Globus pallidus (tissue), 1 donor: ENCODE measurements around the gene SYT15.

Experiments used
- DNase-seq: peaks from one replicate; pipeline ENCODE4 v3.0.0-alpha.2; 2015; ENCODE audit warnings: low spot score

Gene SYT15

DNA sequence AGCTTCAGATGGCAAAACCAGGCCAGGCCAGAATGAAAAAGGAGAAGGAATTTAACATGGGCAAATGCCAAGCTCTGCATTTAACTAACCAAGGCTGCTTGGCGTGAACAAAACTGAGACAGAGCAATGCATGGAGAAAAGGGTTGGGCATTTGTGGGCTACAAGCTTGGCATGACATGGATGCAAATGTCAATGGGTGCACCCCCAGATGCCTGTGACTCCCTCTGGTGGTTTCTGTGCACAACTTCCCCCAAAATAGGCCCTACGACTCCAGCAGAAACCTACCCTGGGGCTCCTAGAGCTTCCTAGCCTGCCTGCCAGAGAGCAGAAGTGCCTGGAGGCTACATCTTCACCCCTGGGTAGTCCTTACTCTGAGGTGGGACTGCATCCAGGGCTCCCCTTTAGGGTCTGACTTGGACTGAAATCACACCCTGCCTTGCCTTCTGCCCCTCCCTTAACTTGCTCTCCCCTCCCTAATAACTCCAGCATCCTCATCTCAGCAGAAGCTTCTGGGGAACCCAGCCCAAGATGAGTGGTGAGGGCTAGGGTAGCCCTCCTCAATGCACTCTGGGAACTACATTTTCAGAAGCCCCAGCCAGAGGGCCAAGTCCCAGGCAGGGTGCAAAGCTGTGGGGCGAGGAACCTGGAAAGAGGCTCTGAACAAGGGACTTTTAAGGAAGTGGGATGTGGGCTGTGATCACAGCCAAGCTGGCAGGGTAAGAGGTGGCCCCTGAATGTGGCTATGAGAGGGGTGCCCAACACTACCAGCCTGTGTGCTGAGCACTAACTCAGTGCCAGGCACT lies 33.7 kb upstream of the SYT15 start:
- no peak for DNase-seq

DNA sequence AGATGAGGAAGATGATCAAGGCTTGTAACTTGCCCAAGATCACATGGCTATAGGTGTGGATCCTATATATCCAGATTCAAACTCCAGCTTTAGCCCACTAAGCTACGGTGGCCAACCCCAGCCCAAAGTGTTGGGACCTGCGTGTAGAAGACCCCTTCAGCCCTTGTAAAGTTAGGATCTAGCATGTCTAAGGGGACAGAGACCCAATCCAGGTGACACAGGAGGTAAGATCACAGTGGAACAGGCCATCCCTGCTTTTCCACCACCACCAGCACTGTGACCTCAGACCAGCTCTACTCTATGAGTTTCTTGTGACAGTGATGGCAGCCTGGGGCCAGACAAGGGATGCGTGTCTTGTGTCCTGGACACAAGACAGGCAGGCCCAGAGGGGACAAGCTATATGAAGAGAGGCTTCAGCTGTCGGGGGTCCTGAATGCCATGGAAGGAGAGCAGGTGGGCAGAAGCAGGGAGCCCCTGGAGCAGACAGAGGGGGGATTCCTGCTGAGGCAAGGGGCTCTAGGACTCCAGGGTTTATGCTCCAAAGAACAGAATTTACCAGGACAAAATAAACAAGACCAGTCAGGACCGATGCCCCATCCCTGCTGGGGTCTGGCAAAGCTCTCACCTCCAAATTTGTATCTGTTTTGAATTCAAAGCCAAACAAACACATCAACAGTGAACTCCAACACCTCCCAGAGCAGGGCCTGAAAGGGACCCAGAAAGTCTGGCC lies 32.9 kb upstream of the SYT15 start:
- no peak for DNase-seq

DNA sequence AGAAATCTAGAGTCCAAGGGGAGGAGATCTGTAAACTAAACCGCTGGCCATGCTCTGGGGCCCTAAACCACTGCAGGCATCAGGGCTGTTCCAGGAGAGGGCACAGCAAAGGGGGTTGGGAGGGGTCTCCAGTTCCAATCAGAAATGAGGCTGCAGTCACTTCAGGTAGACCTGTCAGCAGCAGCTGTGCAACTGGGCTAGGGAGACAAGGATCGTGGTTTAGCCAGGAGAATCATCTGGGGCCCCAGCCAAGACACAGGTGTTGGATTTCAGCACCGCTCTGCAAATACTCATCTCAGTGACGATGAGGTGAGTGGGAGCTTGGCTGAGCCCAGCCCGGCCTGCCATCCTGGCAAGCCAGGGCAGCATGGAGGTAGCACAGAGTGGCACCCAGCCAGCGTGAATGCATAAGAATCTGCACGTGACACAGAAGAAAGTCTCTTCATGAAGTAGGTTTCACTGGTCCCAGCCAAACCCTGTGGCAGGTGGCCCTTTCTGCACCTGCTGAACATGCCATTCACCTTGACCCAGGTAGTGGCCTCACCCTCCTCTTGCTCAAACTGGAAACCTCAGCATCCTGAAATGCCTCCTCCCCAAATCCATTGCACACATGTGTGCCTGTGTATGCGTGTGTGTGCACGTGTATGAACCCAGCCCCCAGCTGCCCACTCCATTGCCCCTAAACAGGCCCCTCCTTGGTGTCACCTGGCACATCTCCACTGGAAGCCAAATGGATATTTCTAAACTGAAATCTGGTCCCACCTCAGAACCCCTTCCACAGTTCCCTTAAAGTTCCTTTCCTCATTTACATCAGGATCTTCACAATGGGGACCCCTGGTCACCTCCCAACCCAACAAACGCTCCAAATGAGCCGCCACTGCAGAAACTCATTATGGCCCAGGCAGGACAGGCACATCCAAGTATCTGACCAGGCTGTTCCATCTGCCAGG lies 32.1 kb upstream of the SYT15 start:
- no peak for DNase-seq

DNA sequence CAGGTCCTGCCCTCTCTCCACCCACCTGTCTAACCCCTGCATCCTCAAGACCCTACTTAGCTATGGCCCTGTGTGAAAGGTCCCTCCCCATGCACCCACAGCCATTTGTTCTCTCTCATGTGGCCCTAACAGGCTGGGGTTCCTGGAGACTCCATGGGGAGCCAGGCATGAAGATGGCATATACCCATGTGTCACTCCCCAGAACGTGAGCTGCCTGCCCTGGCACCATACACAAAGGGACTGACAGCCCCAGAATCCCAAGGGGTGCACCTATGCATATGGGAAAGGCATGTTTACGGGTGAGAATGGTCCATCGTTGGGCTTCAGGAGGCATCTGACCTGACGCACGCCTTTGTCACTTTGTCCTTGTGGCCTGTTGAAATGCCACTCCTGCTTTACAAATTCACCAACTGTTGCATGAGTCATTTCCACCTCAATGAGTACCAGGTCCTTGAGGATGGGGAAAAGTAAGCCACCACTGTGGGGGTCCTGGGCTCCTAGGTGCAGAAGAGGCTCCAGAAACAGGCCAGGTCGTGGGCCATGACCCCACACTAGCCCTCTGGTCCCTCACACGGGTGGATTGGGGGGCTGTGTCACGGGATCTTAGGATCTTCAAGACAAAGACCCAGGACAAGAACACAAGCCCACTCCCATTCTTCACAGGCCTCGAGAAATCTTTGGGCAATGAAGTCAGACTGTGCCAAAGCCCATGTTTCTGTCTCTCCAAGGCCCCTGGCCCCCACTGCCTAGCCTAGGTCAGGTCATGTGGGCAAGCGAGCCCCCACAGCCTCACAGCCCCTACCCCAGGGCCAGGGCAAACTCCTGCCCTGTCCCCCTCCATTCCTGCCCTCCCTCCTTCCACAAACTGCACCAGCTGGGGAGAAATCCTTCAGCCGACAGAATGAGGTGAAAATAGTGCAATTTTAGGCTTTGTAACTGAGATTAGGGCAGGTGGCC lies 31.1 kb upstream of the SYT15 start:
- DNase-seq, result no peak

DNA sequence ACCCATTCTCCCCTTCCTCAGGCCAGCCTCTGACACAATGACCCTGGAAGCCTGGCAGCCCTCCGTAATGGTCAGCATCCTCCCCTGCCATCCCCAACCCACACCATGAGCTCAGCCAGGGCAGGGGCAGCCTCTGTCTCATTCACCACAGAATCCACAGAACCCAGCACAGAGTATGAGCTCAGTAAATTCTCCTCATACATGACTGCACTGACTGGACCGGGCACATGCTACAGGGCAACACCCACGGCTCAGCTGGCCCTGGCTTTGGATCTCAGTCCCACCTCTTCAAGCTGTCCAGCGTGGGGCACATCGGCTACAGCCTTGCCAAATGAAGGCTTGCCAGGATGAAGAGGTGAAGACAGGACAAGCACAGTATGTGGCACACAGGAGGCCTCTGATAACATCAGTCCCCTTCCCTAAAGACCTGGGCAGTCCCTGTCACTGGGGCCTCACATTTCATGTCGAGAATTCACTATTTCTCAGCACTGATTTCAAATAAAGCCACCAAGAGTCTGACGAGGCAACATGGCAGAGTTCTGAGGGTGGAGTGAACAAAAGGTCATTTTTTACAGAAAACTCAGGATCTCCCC lies 30.3 kb upstream of the SYT15 start:
- no peak for DNase-seq

DNA sequence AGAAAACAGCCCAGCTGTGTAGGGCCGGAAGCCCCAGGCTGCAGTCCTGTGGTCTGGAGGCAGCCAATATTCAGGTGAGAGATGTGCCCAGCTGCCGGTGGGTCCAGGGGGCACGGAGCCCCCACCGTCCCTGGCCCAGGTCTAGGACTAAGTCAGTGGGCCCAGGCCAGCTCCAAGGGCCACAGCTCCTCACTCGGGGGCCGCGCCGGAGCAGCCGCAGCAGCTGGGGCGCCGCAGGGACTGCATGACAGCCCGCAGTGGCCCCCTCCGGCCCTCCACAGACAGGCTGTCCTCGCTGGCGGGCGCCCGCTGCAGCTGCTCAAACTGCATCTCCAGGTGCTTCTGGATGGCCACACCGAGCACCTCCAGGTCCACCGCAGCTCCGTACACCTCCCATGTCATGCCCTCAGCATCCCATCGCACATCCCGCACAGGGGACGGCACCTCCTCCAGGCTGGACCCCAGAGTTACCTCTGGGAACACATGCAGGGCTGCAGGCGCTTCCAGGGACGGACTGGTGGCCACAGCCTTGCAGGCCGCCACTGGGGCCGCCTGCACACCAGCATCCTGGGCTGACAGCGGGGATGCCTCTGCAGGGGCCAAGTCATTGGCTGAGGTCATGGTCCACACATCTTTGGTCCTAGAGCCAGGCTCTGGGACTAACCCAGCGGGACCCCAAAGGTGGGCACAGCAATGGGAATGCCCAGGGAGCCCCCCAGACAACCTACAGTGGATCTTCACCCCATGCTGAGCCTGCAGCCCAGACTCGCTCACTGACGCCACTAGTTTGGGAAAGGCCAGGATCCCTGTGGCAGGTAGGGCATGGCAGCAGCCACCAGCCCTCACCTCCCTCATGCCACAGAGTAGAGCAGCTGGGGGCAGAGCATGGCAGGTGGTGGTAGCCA lies 29.5 kb upstream of the SYT15 start:
- DNase-seq, result no peak

DNA sequence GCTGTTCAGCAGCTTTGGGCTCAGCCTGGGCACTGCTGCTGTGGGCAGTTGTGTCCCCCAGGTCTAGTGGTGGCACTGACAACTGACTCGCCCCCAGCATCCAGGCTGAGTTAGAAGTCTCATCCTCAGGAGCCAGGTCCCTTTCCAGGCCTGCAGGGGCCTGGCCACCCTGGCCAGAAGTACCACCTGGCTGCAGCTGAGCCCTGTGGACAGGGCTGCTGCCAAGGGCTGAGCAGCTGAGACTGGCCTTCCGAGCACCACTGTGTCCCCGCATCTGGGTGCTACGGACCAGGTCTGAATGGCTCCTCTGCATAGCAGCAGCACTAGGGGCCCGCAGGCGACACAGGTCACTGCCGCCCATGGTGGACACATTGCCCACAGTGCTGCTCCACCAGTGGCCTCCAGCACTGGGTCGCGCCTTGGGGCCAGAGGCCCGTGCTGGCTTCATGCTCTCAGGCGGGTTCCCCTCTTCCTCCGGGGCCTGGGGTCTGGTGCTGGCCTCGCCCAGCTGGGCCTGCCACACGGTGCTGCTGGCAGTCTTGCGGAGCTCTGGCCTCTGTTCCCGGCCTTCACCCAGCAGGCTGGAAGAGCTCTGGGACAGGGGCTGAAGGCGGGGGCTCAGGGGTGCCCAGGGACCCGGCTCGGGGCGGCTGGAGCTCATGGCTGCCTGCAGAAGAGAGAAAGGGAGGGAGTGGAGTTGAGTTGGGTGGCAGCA lies 28.7 kb upstream of the SYT15 start:
- DNase-seq, result no peak

DNA sequence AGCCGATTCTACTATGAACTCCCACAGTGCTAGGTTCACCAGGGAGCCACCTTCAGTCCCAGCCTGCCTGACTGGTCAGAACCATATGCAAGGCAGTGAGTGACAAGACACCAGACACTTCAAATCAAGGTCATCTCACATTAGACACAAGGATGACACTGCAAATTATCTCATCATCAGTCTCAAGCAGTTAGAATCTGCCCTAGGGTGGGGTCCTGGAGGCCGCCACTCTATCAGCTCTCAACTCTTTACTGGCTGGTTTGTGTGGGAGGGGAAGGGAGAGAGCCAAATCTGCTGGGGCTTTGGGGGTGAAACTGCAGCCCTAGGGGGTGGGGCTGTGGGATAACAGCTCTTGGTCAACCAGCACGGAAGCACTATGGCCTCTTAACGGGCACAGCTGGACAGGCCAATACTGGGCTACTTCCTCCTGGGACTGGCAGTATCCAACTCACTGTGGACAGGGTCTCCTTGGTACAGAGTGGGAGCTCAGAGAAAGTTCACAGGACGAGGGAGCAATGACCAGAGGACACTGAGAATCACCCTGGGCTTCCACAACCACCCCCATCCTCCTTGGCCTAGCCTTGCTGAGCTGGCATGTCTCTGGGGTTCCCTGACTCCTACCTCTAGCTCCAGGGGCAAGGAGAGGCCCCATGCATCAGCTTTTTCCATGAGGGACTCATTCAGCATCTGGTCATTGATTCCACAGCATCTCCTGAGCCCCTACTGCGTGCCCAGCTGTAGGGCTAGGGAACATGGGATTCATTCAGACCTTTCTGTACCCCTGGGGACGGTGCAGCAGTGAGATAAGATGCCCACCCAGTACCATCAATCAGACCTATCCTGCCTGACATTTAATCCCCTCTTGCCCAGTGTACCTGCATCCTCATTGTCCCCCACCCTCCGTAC lies 27.9 kb upstream of the SYT15 start:
- no peak for DNase-seq

DNA sequence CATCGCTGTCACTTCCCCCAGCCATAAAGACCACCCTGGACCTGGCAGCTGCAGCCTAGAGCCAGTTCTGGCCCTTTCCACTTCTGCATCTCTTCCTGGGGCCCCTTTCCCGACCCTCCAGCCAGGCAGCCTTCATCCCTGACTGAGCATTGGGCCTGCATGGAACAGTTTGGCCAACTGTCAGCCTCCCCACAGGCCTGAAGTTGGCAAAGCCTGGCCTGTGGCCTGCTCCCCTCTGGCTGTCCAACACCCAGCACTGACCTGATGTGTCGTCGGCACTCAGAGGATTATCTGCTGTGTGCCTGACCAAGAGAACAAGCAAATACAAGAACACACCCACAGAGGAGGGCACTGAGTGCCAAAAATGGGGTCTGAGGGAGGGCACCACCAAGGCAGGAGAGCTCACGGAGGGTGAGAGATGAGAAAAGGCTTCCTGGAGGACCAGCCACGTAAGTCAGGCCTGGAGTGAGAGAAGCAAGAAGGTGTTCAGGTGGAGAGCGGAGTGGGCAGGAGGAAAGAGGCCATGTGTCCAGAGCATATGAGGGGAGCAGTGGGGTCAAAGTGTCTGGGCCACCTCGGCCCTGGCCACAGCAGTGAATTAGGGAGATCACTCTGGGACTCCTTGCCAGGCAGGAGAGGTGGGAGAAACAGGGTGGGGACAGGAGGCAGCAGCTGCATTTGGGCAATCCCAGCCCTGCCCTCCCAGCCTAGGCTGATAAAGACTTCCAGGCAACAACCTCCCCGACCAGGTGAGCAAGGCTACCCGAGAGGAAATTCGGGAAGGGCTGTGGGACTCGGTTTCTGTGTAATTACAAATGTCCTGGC lies 27.0 kb upstream of the SYT15 start:
- no peak for DNase-seq

DNA sequence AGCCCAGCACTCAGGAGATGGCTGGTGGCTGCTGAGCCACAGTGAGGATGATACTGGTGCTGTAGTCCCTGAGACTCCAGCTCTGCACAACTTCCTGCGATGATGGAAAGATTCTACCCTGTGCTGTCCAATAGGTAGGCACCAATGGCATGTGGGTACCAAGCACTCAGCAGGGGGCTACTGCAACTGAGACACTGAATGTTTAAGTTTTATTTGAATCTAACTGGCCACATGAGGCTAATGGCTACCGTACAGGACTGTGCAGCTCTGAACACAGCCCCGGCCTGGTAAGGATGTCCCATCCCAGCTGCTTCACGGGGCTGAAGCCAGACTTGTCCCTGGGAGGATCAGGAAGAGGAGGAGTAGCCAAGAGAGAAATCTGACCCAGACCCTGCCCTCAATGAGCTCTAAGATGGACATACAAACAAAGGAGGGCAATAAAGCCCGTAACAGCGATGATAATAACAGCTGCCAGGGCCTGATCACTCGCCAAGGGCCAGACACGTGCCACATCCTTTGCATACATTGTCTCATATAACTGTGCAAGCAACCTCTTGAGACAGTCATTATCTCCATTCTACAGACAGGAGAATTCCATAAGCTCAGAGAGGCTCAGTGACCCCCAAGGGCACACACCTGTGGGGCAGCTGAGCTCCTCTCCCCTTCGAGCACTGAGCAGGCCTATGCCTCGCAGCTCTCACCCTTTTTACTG lies 26.2 kb upstream of the SYT15 start:
- no peak for DNase-seq

DNA sequence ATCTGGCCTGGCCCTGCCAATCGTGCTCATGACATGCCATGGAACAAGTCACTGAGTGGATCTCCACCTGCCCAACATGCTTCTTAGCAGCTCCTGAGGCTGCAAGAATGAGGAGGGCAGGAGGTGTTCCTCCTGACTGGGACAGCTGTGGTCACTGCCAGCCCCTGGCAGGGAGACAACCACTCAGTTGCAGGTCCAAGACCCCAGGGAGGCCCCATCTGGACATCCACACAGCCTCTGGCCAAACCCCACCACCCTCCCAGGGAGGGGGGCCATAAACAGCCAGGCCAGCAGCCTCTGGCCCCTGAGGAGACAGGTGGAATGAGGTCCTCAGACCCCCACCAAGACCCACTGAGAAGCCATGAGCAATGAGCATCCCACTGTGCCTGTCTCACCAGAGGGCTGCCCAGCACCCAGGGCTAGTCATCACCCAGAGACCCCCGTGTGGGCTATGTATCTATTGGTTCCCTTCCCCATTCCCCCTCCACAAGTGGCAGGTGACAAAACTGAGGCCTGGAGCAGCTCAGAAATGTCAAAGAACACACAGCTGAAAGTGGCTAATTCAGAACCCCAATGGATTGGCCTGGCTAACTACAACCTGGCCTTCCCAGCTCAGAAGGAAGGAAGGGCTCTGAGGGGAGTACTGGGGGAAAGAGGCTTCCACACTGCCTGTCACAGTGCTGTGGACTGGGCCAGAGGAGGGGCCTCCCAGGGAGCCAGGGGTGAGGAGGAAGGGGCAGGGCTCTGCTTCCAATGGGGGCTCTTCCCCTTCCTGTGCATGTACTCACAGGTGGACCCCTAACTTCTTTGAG lies 25.5 kb upstream of the SYT15 start:
- no peak for DNase-seq

DNA sequence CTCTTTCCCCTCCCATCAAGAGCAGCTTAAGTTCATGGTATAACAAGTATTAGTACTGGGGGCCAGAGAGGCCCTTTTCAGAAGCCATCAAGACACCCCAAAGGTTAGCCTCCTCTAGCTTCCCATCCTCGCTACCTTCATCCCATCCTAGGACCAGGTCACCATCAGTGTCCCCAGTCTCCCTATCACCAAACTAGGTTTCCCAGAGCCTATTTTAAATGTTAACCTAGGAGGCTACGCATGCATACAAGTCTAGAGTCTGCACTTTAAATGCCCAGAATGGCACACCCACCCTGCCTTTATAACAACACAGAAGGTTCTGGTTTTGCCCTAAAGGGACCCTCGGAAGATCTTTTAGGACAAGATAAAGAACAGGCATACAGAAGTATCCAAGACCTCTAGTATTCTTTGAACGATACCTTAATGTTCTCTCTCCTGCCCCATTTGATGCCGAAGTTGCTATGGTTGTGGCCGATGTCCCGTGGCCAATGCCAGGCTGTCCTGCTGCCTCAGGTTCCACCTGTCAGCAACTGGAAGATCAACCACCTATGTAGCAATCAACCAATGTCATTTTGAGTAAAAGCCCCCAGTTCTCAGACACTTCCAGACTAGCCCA lies 24.7 kb upstream of the SYT15 start:
- DNase-seq, result no peak

DNA sequence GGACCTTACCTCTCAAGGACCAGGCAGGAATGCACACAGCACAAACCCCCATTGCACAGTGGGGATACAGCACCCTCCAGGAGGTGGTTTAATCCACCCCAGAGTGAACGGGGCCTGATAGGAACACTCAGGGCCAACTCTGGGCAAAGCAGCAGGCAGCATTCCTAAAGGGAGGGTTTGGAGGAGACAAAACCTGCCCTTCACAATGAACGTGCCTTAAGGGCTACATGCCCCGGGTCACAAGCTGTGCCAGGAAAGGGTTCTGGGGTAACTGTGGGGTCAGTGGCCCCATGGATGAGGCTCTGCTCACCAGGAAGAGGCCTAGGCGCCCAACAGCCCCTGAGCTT lies 23.6 kb upstream of the SYT15 start:
- no peak for DNase-seq

DNA sequence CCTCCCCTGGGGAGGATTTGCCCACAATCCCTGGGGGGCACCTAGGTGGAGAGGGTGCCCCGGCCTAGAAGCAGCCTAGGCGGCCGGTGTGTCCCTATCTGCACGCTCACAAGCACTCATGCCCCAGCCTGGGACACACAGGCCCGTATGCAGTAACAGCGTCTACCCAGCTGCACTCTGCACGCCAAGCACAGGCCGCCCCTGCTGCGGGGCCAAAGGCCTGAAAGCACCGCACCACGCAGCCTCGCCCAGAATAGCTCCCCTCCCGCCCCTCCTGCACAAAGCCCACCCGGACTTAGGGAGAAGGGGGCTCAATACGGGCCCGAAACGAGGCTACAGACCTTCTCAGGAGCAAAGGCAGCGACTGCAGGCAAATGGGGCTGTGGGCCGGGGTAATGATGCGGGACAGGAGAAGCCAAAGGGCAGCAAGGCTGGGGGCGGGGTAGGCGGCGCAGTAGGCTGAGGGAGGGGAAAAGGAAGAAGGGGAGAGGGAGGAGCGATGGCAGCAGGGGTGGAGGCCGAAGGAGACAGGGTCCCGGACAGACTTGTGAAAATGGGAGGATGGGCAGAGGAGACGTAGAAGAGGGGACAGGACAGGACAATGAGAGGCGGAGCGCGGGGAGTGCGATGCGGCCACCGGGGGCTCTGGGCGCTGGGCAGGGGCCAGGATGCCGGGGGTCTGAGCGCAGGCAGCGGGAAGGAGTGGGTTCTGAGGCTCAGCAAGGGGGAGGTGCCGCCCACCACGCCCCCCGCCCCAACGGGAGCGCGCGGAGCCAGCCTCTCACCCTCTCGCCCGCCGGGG lies 23.0 kb upstream of the SYT15 start:
- no peak for DNase-seq
